Kasumi-1 (cell line): ENCODE measurements around the gene AGTRAP.
A peak's percentile ranks its signal among the peaks of the same experiment; 100 is the strongest.

ENCODE experiments used
- DNase-seq, 2 experiments: peaks; one replicate each; lab custom pipeline; 2025; lab: John Stamatoyannopoulos, UW

Gene AGTRAP, protein sequence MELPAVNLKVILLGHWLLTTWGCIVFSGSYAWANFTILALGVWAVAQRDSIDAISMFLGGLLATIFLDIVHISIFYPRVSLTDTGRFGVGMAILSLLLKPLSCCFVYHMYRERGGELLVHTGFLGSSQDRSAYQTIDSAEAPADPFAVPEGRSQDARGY

GRCh38 chr1:11735854-11736745 lies at the start of gene AGTRAP:
Gene AGTRAP, plus strand, starts transcription at chr1:11736136. Its CDS starts 73 bp downstream, at chr1:11736209.
- peak; percentile 91 to 95 for DNase-seq

GRCh38 chr1:11688506-11688905 lies 47.4 kb upstream of the AGTRAP start:
- no peak for DNase-seq

DNA sequence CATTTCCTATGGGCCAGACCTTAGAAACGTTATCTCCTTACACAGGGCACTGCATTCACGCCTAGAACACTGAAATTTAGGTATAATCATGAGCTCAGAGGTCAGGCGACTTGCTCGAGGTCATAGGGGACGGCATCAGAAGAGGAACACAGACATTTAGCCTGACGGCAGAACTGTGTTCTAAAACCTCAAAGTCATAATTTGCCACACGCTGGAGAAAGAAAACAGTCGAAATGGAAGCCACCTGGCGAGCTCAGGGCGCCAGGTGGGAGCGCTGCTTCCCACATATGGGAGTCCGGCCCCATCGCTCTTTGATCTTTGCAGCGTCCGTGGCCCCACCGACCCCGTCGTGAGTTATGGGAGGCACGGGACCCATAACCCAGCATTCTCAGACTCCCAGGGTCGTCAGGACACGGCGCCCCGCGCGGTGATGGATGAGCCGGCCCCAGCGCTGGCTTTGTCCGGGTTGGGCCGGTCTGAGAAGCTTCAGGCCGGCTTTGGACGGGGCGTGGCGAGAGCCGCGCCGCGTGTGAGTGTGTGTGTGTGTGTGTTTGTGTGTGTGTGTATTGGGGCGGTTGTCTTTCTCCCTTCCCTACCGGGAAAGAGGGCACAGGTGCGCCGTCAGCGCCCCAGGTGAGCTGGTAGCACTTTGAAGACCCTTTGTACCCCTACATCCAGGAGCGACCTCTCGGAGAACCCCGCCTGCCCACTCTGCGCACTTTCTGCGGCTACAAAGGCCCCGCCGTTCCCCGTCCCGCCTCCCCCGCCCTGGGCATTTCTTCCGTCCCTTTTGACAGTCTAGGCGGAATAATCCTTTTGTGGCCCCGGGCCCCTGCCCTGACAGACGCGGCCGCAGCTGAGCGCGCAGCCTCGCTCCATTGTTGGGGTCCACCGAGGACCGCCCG lies 45.3 kb upstream of the AGTRAP start:
- DNase-seq: no peak

- DNase-seq: no peak
Measured at GRCh38 chr1:11691302-11691914, 44.5 kb upstream of the AGTRAP start, which contains the start of gene DRAXIN. Gene DRAXIN, plus strand, starts transcription at chr1:11691710. Its CDS starts 14,549 bp downstream, at chr1:11706259.

DNA sequence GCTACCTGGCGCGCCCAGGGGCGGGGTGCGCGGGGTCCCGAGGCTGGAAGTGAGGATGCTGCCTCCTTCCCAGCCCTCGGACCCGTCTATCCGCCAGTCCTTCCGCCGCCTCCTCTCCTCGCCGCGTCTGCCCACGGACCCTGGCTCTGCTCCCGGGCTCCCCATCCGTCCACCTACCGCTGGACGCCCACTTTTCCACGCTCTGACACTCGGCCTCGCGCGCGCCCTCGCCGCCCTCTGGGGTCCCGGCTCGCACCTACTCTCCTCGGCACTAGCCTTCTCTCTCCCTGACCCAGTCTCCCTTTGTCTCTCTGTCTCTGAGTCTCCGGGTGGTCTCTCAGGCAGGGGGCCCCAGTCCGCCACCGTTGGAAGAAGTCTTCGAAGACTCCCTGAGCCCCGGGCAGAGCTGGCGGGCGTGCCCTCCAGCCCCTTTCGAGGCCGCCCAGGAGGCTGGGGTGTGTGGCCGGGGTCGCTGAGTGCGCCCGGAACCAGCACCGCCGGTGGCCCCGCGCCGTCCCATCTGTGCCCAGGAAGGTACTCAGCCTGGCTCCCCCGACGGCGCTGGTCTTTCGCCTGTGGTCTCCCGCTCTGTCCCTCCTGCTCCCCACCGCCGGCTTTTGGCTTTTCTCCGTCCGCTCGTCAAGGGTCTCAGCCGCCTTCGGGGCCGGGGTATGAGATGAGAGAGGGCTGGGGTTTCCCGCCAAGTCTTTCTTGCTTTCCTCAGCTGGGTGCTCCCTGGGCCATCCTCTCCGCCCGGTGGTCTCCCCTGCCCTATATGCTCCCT lies 43.8 kb upstream of the AGTRAP start:
- no peak for DNase-seq

- DNase-seq: peak; percentile 63 to 71
Measured at GRCh38 chr1:11693024-11693590, 42.8 kb upstream of the AGTRAP start.

DNA sequence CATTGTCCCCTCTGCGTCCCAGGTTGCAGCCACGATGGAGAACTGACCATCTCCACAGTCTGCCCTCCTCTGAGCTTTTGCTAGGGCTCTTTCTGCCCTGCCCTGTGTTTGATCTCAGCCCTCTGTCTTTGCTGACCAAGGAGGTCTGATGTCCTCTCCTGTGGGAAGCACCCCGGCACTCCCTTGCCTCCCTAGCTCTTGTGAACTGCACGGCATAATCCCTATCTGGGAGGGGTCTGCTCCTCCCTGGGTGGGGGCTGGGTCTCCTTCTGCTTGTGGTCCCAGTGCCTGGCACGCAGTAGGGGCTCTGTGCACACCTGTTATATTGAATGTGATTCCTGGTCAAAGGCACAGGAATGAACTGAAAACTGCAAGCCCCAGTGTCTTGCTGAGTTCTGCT lies 42.0 kb upstream of the AGTRAP start:
- no peak for DNase-seq

GRCh38 chr1:11695861-11696260 lies 40.1 kb upstream of the AGTRAP start:
- DNase-seq: no peak

DNA sequence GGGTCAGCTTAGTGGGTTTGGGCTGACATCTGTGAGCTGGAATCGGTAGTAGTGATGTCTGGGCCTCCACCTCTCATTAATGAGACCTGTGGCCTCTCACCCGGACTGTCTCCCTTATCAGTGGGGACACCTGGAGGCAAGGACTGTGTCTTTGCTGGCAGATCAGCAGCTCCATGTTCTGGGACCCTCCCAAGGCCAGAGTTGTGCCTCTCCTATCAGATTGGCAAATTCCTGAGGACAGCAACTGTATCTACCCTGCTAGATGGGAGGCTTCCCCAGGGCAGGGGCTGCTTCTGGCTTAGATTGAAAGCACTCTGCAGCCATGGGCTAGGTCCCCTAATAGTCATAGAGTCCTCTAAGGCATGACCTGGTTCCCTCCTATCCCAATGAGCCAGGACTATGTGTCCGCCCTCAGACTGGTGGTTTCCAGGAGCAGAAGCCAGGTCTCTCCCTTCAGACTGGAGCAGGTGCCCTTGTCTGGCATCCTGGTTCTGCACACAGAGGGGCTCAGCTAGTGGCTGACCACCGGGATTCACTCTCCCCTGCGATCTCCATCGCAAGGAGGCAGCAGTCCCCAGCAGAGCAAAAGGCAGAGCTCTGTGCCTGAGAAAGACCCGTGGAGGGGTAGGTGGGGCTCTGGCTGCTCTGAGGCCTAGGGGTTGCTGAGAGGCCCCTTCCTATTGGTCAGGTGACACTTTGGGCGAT lies 38.6 kb upstream of the AGTRAP start:
- DNase-seq: no peak

GRCh38 chr1:11697893-11698210 lies 38.1 kb upstream of the AGTRAP start:
- no peak for DNase-seq

DNA sequence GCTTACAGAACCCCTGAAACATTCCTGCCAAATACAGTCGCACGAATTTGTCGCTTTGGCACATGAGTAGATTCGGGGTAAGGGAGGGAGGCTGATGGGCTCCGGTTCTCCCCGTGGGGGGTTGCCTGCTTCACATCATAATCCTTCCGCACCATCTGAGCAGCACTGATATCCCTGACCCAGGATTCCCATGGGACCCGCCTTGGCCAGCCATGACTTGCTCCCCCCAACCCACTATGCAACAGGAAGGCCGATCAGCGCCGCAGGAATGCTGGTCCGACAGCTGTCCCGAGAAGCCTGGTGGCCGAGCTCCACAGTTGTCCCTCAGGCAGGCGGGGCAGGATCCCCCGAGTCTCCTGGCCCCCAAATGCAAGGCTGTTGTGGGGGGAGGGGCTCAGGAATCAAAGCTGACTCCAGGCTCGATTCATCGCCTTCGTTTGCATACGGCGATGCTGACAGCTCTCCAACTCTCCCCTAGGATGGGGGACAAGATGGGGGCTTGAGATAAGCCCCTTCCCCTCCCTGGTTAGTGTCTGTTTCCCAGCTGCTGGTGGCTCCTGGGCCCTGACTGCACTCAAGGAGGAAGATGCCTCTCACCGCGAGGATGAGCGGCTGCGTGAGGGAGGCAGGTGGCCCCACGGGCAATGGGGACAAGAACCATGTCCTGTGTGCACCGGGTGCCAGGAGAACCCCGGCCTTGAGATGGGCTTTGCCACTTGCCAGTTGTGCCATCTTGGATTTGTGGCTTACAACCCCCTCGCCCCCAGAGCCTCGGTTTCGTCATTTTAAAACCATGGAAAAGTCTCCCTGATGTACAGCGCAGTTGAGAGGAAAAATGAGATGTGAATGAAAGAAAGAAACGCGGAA lies 35.1 kb upstream of the AGTRAP start:
- DNase-seq: no peak

DNA sequence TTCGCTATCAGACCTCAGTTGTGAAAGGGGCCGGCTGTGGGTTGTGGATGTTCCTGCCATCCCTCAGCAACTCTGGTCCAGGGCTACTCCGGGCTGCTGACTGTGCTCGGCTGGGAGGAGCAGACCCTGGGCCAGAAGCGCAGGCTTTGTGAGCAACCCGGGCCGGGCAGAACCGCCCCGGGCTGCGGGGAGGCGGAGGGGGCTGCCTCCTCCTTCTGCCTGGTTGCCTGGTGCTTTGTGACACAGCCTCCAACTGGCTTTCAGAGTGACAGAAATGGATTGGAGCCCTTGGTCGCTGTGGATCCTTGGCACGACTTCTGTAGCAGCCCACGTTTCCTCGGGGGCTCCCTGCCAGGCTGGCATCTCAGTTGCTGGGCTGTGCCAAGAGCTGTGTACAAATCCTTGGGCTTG lies 34.4 kb upstream of the AGTRAP start:
- DNase-seq: no peak

GRCh38 chr1:11701981-11702803 lies 33.7 kb upstream of the AGTRAP start:
- no peak for DNase-seq

GRCh38 chr1:11703357-11704193 lies 32.4 kb upstream of the AGTRAP start:
- no peak for DNase-seq

DNA sequence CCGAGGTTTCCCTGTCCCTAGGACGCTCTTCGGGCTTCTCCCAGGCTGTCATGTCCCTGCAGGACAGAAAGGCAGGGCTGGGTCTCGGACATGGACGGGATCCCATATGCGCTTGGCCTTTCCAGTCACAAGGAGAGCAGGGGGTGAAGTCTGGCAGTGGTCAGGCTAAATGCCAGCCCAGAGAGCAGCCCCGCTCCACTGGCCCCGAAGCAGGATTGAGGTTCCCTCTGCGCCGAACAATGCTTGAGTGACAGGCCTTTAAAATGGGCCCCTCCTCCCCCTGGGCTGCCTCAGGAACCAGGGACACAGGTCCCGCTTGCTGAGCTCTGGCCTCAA lies 31.8 kb upstream of the AGTRAP start:
- no peak for DNase-seq

- no peak for DNase-seq
Measured at GRCh38 chr1:11704691-11705475, 31.1 kb upstream of the AGTRAP start.

- DNase-seq: no peak
Measured at GRCh38 chr1:11705596-11705995, 30.3 kb upstream of the AGTRAP start.
